HCT116 (cell line): ENCODE measurements around the gene B3GALNT1. TPM values are rescaled to one million over a fixed set of nuclear protein-coding genes. Genes with fewer than 3 reads are reported as not detected.

Experiments
- ATAC-seq: fragments of 200-7000 bp; cut with Tn5 transposase; 2 replicates; pipeline ENCODE4 v1.9.1; 2020; ENCODE audit warnings: mild to moderate bottlenecking, moderate library complexity
- BruUV-seq: library from RNA; stranded (reverse); fragments of 400-500 nt; replicated peaks from 2 replicates; lab custom pipeline; 2021; lab: Mats Ljungman, UMichigan
- CTCF ChIA-PET: fragments of 300-600 bp; sonication (Branson Sonifier 250); formaldehyde crosslinking; loops from one replicate; lab custom pipeline; 2021; ENCODE audit warnings: antibody characterized with exemption; lab: Charles Lee
- POLR2A ChIA-PET: fragments of 300-600, 350-600 bp; sonication (Branson Sonifier 250); formaldehyde crosslinking; loops from one replicate; lab custom pipeline; 2021; ENCODE audit warnings: antibody characterized with exemption; lab: Charles Lee
- RAD21 ChIA-PET, 2 experiments: fragments of 300-600 bp; sonication (Branson Sonifier 250); formaldehyde crosslinking; loops; one replicate each; lab custom pipeline; 2023; ENCODE audit warnings: low total read pairs in 2 of 2; ENCODE audit not compliant: uncharacterized antibody in 2 of 2, unreplicated experiment in 2 of 2, low non-redundant PET in 1 of 2; lab: Charles Lee
- DNase-seq: peaks from one replicate; pipeline ENCODE4 v3.0.0-alpha.2; 2010; ENCODE audit warnings: low read depth, low spot score
- H2AFZ ChIP-seq: fragments of 200-600 bp; shearing (Covaris generic), sonication (generic); 2 replicates; pipeline ENCODE4 v1.6.1; 2017; ENCODE audit warnings: low read depth, mixed run types, mixed read lengths, antibody characterized with exemption, low read length; ENCODE audit not compliant: poor library complexity, severe bottlenecking
- H3K27ac ChIP-seq: 2 replicates; pipeline ENCODE4 v1.5.1; 2012; ENCODE audit warnings: low read depth, low read length
- H3K27me3 ChIP-seq: fragments of 200-600 bp; sonication (generic); 2 replicates; pipeline ENCODE4 v1.6.1; 2016; ENCODE audit warnings: mixed run types, low read length, mixed read lengths; ENCODE audit not compliant: insufficient read depth
- H3K36me3 ChIP-seq, 2 experiments: fragments of 200-500 bp in 1 of 2; fragments of 200-600 bp in 1 of 2; sonication (Bioruptor generic) in 1 of 2; sonication (generic) in 1 of 2; 2 replicates each; pipeline versions ENCODE4 v1.5.1 to v1.6.1; 2014 to 2016; ENCODE audit warnings: low read length in 2 of 2, inconsistent platforms in 1 of 2, mixed read lengths in 1 of 2, mixed run types in 1 of 2; ENCODE audit not compliant: insufficient read depth in 2 of 2, control insufficient read depth in 1 of 2
- H3K4me1 ChIP-seq, 2 experiments: fragments of 200-600 bp in 1 of 2; sonication (generic) in 1 of 2; 2 replicates each; pipeline versions ENCODE4 v1.5.1 to v1.6.1; 2012 to 2017; ENCODE audit warnings: low read length in 2 of 2, inconsistent platforms in 1 of 2, mild to moderate bottlenecking in 1 of 2, mixed read lengths in 1 of 2, mixed run types in 1 of 2, moderate library complexity in 1 of 2; ENCODE audit not compliant: insufficient read depth in 2 of 2, control insufficient read depth in 1 of 2
- H3K4me2 ChIP-seq: fragments of 200-600 bp; sonication (generic); 2 replicates; pipeline ENCODE4 v1.6.1; 2017; ENCODE audit warnings: mixed run types, low read length, mixed read lengths
- H3K4me3 ChIP-seq, 2 experiments: fragments of 200-600 bp in 1 of 2; sonication (generic) in 1 of 2; replicated peaks in 1 of 2; 2 replicates each; pipeline ENCODE4 v1.5.1; 2011 to 2016; ENCODE audit warnings: low read length in 2 of 2, control low read depth in 1 of 2, low read depth in 1 of 2, mild to moderate bottlenecking in 1 of 2, mixed read lengths in 1 of 2, mixed run types in 1 of 2
- H3K79me2 ChIP-seq: fragments of 200-600 bp; sonication (generic); 2 replicates; pipeline ENCODE4 v1.6.1; 2017; ENCODE audit warnings: mild to moderate bottlenecking, mixed run types, low read length, moderate library complexity, mixed read lengths; ENCODE audit not compliant: insufficient read depth
- H3K9ac ChIP-seq: fragments of 200-600 bp; sonication (generic); 2 replicates; pipeline ENCODE4 v1.6.1; 2016; ENCODE audit warnings: low read length, mixed read lengths
- H3K9me2 ChIP-seq: fragments of 200-600 bp; sonication (generic), shearing (Covaris generic); 2 replicates; pipeline ENCODE4 v1.6.1; 2017; ENCODE audit warnings: mixed run types, mild to moderate bottlenecking, moderate library complexity; ENCODE audit not compliant: insufficient read depth
- H3K9me3 ChIP-seq, 2 experiments: fragments of 200-500 bp in 1 of 2; fragments of 200-600 bp in 1 of 2; sonication (Bioruptor generic) in 1 of 2; sonication (generic) in 1 of 2; 2 replicates each; pipeline ENCODE4 v1.6.1; 2014 to 2017; ENCODE audit warnings: low read length in 2 of 2, mixed read lengths in 2 of 2, inconsistent platforms in 1 of 2, low read depth in 1 of 2, mild to moderate bottlenecking in 1 of 2, mixed run types in 1 of 2, moderate library complexity in 1 of 2; ENCODE audit not compliant: control insufficient read depth in 1 of 2, insufficient read depth in 1 of 2
- H4K20me1 ChIP-seq: fragments of 200-600 bp; sonication (generic), shearing (Covaris generic); 2 replicates; pipeline ENCODE4 v1.6.1; 2017; ENCODE audit warnings: mixed run types, mild to moderate bottlenecking, moderate library complexity; ENCODE audit not compliant: insufficient read depth
- CEBPB ChIP-seq: IDR thresholded peaks from 2 replicates; pipeline ENCODE4 v1.6.1; 2012; ENCODE audit warnings: low read depth
- EGR1 ChIP-seq: IDR thresholded peaks from 2 replicates; pipeline ENCODE4 v1.6.1; 2012; ENCODE audit warnings: low read depth
- ELF1 ChIP-seq: IDR thresholded peaks from 2 replicates; pipeline ENCODE4 v1.6.1; 2012; ENCODE audit warnings: low read depth, borderline replicate concordance
- EZH2 ChIP-seq: fragments of 200-600 bp; sonication (generic); IDR thresholded peaks from 2 replicates; pipeline ENCODE4 v1.6.1; 2017; ENCODE audit warnings: antibody characterized with exemption, mixed run types
- POLR2AphosphoS5 ChIP-seq: IDR thresholded peaks from 2 replicates; pipeline ENCODE4 v1.6.1; 2011; ENCODE audit warnings: mild to moderate bottlenecking, low read depth, low read length, moderate library complexity
- SIN3A ChIP-seq: IDR thresholded peaks from 2 replicates; pipeline ENCODE4 v1.6.1; 2012; ENCODE audit warnings: low read depth
- SP1 ChIP-seq: IDR thresholded peaks from 2 replicates; pipeline ENCODE4 v1.6.1; 2012; ENCODE audit warnings: low read depth
- SRF ChIP-seq: IDR thresholded peaks from 2 replicates; pipeline ENCODE4 v1.6.1; 2012; ENCODE audit warnings: low read depth
- TCF7L2 ChIP-seq: IDR thresholded peaks from 2 replicates; pipeline ENCODE4 v1.7.0; 2011; ENCODE audit warnings: borderline replicate concordance, inconsistent platforms; ENCODE audit not compliant: insufficient read depth, insufficient read length; ENCODE audit errors: extremely low read depth
- YY1 ChIP-seq: IDR thresholded peaks from 2 replicates; pipeline ENCODE4 v1.6.1; 2011; ENCODE audit warnings: low read length, low read depth, moderate library complexity, mild to moderate bottlenecking; ENCODE audit not compliant: insufficient replicate concordance; ENCODE audit errors: extremely low read depth
- ZFX ChIP-seq: fragments of 450-650 bp; IDR thresholded peaks from 2 replicates; pipeline ENCODE4 v1.6.1; 2017
- ZNF274 ChIP-seq: fragments of 200-500 bp; sonication (Bioruptor generic); IDR thresholded peaks from 2 replicates; pipeline ENCODE4 v1.6.1; 2014; ENCODE audit warnings: mild to moderate bottlenecking, low read depth, low read length, inconsistent platforms
- intact Hi-C: fragments of 100-400 bp; cut with micrococcal nuclease; formaldehyde crosslinking; loops from 2 replicates; pipeline ENCODE4 v1.10.0; 2022
- total RNA-seq: library from RNA; stranded (reverse); gene quantifications from one replicate; pipeline ENCODE4 v1.2.1, GENCODE V29; 2021; ENCODE audit not compliant: unreplicated experiment
- TF ChIP-seq, protein P1 (sequence below): IDR thresholded peaks from 2 replicates; pipeline ENCODE4 v1.6.1; 2012
- TF ChIP-seq, protein P2 (sequence below), 3 experiments: fragments of 200-600 bp in 1 of 3; sonication (generic) in 1 of 3; IDR thresholded peaks in 2 of 3; conservative IDR thresholded peaks in 1 of 3; 2 replicates each; pipeline ENCODE4 v1.5.1; 2012 to 2017; ENCODE audit warnings: low read depth in 2 of 3, low read length in 2 of 3, antibody characterized with exemption in 1 of 3, borderline replicate concordance in 1 of 3, control low read depth in 1 of 3, mild to moderate bottlenecking in 1 of 3, mixed read lengths in 1 of 3, mixed run types in 1 of 3, moderate library complexity in 1 of 3; ENCODE audit not compliant: insufficient read depth in 1 of 3
- TF ChIP-seq, protein P3 (sequence below): IDR thresholded peaks from 2 replicates; pipeline ENCODE4 v1.6.1; 2012
- TF ChIP-seq, protein P4 (sequence below): IDR thresholded peaks from 2 replicates; pipeline ENCODE4 v1.6.1; 2011; ENCODE audit warnings: mild to moderate bottlenecking, low read length, moderate library complexity; ENCODE audit not compliant: insufficient replicate concordance; ENCODE audit errors: extremely low read depth

B3GALNT1 gene
- total RNA-seq, 1 experiment from 2014 or later, result 9.6 TPM

DNA sequence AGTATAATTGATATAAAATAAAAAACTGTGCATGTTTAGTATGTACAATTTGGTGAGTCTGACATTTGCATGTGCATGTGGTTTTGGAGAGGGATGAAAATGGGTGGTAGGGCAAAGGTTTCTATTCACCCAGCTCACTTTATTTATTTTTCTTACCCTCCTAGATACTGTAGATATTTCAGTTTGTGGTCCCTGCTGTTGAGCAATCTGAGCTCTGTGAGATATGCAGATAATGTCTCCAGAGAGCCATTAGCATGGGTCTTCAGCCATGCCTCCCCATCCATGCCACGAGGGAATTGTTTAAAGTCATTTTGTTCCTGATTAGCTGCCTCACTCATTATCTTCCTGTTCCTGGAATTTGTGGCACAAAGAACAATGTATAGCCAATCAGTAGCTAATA, 44.4 kb upstream of the B3GALNT1 start:
- Histone ChIP-seq H2AFZ (no peak overlapping the region), H3K36me3 (no peaks in the 10 kb centered on the region), H3K4me2 (no peak overlapping the region), H3K27me3 (no peaks in the 10 kb centered on the region), H3K9me2 (no peaks in the 10 kb centered on the region), H4K20me1 (no peaks in the 10 kb centered on the region), H3K9me3 (no peaks in the 10 kb centered on the region), H3K79me2 (no peaks in the 10 kb centered on the region), H3K4me3 (no peak overlapping the region), H3K9ac (no peak overlapping the region), H3K4me1 (no peaks in the 10 kb centered on the region), H3K27ac (no peak overlapping the region)
- no peak for ATAC-seq
- DNase-seq, result no peak
- ChIA-PET RAD21 (no interaction called here), CTCF (no interaction called here), POLR2A (no interaction called here)
- TF ChIP-seq, protein P1, sequence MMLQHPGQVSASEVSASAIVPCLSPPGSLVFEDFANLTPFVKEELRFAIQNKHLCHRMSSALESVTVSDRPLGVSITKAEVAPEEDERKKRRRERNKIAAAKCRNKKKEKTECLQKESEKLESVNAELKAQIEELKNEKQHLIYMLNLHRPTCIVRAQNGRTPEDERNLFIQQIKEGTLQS, result no peak
- BruUV-seq, result no TSS peak
- intact Hi-C loops, result no loop called here

DNA sequence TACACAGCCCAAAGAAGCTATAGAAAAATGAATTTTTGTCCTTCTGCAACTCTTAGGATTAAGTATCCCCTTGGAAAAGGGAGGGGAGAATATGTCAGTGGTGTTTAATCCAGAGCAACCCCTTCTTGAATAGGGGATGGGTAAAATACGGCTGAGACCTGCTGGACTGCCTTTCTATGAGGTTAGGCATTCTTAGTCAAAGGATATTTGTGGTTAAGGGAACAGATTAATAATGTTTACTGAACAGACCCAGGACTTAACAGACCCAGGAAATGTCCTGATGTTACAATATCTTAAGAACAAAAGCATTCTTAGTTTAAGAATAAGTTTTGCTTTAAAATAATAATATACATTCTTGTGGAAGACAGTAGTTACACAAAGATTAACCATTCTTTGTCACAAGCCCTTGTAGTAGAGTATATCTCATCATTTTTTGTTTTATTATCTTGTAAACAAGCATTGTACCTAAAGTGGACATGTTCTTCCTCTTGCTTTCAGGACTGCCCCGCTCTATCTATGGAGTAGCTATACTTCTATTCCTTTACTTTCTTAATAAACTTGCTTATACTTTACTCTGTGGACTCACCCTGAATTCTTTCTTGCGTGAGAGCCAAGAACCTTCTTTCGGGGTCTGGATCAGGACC, 43.8 kb upstream of the B3GALNT1 start:
- BruUV-seq, result no TSS peak
- no peak overlapping the region for H3K4me3 ChIP-seq
- H3K27me3 ChIP-seq, result no peaks in the 10 kb centered on the region
- DNase-seq, result no peak
- no peaks in the 10 kb centered on the region for H3K4me1 ChIP-seq
- CTCF ChIA-PET, result no interaction called here
- H2AFZ ChIP-seq, result no peak overlapping the region
- 0 out of 4 replicates have a peak, but pooled peaks cover 0 to 2% of the 10 kb centered on the region in 2 experiments for H3K9me3 ChIP-seq
- H3K9me2 ChIP-seq, result no peaks in the 10 kb centered on the region
- no peak overlapping the region for H3K27ac ChIP-seq
- POLR2A ChIA-PET, result no interaction called here
- H3K4me2 ChIP-seq, result no peak overlapping the region
- H4K20me1 ChIP-seq, result no peaks in the 10 kb centered on the region
- no peaks in the 10 kb centered on the region for H3K36me3 ChIP-seq
- ATAC-seq, result no peak
- no peak overlapping the region for H3K9ac ChIP-seq
- intact Hi-C loops, result no loop called here
- H3K79me2 ChIP-seq, result no peaks in the 10 kb centered on the region
- RAD21 ChIA-PET, result no interaction called here
- no peak for TF ChIP-seq ZNF274
- TF ChIP-seq SP1, result no peak
- TF ChIP-seq, protein P1, result no peak
- no peak for TF ChIP-seq ELF1
- no peak for TF ChIP-seq POLR2AphosphoS5
- no peak for TF ChIP-seq EZH2
- no peak for TF ChIP-seq CEBPB
- TF ChIP-seq, protein P2, sequence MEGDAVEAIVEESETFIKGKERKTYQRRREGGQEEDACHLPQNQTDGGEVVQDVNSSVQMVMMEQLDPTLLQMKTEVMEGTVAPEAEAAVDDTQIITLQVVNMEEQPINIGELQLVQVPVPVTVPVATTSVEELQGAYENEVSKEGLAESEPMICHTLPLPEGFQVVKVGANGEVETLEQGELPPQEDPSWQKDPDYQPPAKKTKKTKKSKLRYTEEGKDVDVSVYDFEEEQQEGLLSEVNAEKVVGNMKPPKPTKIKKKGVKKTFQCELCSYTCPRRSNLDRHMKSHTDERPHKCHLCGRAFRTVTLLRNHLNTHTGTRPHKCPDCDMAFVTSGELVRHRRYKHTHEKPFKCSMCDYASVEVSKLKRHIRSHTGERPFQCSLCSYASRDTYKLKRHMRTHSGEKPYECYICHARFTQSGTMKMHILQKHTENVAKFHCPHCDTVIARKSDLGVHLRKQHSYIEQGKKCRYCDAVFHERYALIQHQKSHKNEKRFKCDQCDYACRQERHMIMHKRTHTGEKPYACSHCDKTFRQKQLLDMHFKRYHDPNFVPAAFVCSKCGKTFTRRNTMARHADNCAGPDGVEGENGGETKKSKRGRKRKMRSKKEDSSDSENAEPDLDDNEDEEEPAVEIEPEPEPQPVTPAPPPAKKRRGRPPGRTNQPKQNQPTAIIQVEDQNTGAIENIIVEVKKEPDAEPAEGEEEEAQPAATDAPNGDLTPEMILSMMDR (IDR thresholded peaks at IDR 0.05 in 2 of 3, conservative IDR thresholded peaks at IDR 0.05 in 1 of 3; ENCODE audit: borderline replicate concordance in 1 of 3, insufficient read depth in 1 of 3, low read depth in 2 of 3, low read length in 2 of 3), result no peak
- no peak for TF ChIP-seq YY1
- no peak for TF ChIP-seq ZFX
- TF ChIP-seq, protein P3, sequence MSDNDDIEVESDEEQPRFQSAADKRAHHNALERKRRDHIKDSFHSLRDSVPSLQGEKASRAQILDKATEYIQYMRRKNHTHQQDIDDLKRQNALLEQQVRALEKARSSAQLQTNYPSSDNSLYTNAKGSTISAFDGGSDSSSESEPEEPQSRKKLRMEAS, result no peak
- TF ChIP-seq TCF7L2, result no peak
- TF ChIP-seq, protein P4, sequence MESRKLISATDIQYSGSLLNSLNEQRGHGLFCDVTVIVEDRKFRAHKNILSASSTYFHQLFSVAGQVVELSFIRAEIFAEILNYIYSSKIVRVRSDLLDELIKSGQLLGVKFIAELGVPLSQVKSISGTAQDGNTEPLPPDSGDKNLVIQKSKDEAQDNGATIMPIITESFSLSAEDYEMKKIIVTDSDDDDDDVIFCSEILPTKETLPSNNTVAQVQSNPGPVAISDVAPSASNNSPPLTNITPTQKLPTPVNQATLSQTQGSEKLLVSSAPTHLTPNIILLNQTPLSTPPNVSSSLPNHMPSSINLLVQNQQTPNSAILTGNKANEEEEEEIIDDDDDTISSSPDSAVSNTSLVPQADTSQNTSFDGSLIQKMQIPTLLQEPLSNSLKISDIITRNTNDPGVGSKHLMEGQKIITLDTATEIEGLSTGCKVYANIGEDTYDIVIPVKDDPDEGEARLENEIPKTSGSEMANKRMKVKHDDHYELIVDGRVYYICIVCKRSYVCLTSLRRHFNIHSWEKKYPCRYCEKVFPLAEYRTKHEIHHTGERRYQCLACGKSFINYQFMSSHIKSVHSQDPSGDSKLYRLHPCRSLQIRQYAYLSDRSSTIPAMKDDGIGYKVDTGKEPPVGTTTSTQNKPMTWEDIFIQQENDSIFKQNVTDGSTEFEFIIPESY, result no peak
- TF ChIP-seq SRF, result no peak
- TF ChIP-seq SIN3A, result no peak
- TF ChIP-seq EGR1, result no peak
